Measurements from ENCODE around the gene CAMK2A. TPM values are rescaled to one million over a fixed set of nuclear protein-coding genes. Genes with fewer than 3 reads are reported as not detected.

CAMK2A gene
- total and polyA plus RNA-seq, 5 experiments from 2014 or later: not detected

GRCh38 chr5:150224483-150225027 is 65.0 kb downstream of the CAMK2A start:
- POLR2A ChIA-PET: no interaction called here
- ATAC-seq (no peak), DNase-seq (no peak)
- Mint-ChIP-seq H3K36me3 (no peaks in the 10 kb centered on the region), H3K4me1 (no peaks in the 10 kb centered on the region), H3K27ac (no peak overlapping the region), H3K9me3 (no peaks in the 10 kb centered on the region), H3K4me3 (no peak overlapping the region), H3K27me3 (peaks cover 0 to under 1% (median 0%) of the 10 kb centered on the region in 5 donors)

GRCh38 chr5:150223474-150223873 is 66.1 kb downstream of the CAMK2A start:
- Mint-ChIP-seq H3K27ac (no peak overlapping the region), H3K4me1 (no peaks in the 10 kb centered on the region), H3K36me3 (no peaks in the 10 kb centered on the region), H3K4me3 (no peak overlapping the region), H3K9me3 (no peaks in the 10 kb centered on the region), H3K27me3 (peaks cover 0 to under 1% (median 0%) of the 10 kb centered on the region in 5 donors)
- DNase-seq (no peak), ATAC-seq (no peak)
- POLR2A ChIA-PET: no interaction called here

GRCh38 chr5:150222906-150223305 is 66.7 kb downstream of the CAMK2A start:
- H3K36me3 Mint-ChIP-seq: no peaks in the 10 kb centered on the region

GRCh38 chr5:150221471-150221870 is 68.1 kb downstream of the CAMK2A start:
- Mint-ChIP-seq H3K4me1 (peaks cover 2 to 9% (median 3%) of the 10 kb centered on the region in 4 donors), H3K27ac (no peak overlapping the region), H3K27me3 (peaks cover 2 to 20% (median 9%) of the 10 kb centered on the region in 5 donors), H3K4me3 (no peak overlapping the region), H3K9me3 (no peaks in the 10 kb centered on the region), H3K36me3 (no peaks in the 10 kb centered on the region)
- DNase-seq: no peak
- POLR2A ChIA-PET: no interaction called here
- ATAC-seq: no peak

More at GRCh38 chr5:150222906-150223305, 66.7 kb downstream of the CAMK2A start:
- POLR2A ChIA-PET: no interaction called here
- Mint-ChIP-seq H3K4me3 (no peak overlapping the region), H3K27me3 (peaks cover 0 to 6% (median 0%) of the 10 kb centered on the region in 5 donors), H3K27ac (no peak overlapping the region), H3K4me1 (peaks cover 0 to 4% (median 2%) of the 10 kb centered on the region in 4 donors), H3K9me3 (no peaks in the 10 kb centered on the region)
- ATAC-seq (no peak), DNase-seq (no peak)

GRCh38 chr5:150219861-150220260 is 69.7 kb downstream of the CAMK2A start:
- POLR2A ChIA-PET: no interaction called here
- no peak overlapping the region for H3K4me3 Mint-ChIP-seq
- ATAC-seq (no peak), DNase-seq (no peak)
- H3K9me3 Mint-ChIP-seq: no peaks in the 10 kb centered on the region
- H3K27ac Mint-ChIP-seq: no peak overlapping the region
- H3K4me1 Mint-ChIP-seq: peaks cover 2 to 9% (median 3%) of the 10 kb centered on the region in 4 donors
- peaks cover 2 to 30% (median 9%) of the 10 kb centered on the region in 5 donors for H3K27me3 Mint-ChIP-seq
- H3K36me3 Mint-ChIP-seq: no peaks in the 10 kb centered on the region

- peaks cover 2 to 30% (median 9%) of the 10 kb centered on the region in 5 donors for H3K27me3 Mint-ChIP-seq
- H3K27ac Mint-ChIP-seq: no peak overlapping the region
- POLR2A ChIA-PET: no interaction called here
- DNase-seq (no peak), ATAC-seq (no peak)
- no peaks in the 10 kb centered on the region for H3K36me3 Mint-ChIP-seq
- H3K9me3 Mint-ChIP-seq: no peaks in the 10 kb centered on the region
- H3K4me1 Mint-ChIP-seq: peaks cover 2 to 9% (median 4%) of the 10 kb centered on the region in 4 donors
- H3K4me3 Mint-ChIP-seq: no peak overlapping the region
These were observed 70.4 kb downstream of the CAMK2A start for GRCh38 chr5:150219142-150219541.

GRCh38 chr5:150218693-150219035 is 70.9 kb downstream of the CAMK2A start:
- Mint-ChIP-seq H3K9me3 (no peaks in the 10 kb centered on the region), H3K27me3 (peaks cover 2 to 30% (median 9%) of the 10 kb centered on the region in 5 donors), H3K4me3 (no peak overlapping the region), H3K4me1 (peaks cover 2 to 9% (median 5%) of the 10 kb centered on the region in 4 donors), H3K36me3 (no peaks in the 10 kb centered on the region), H3K27ac (no peak overlapping the region)
- no peak for DNase-seq
- no peak for ATAC-seq
- POLR2A ChIA-PET: no interaction called here

- H3K4me1 Mint-ChIP-seq: peaks cover 2 to 9% (median 6%) of the 10 kb centered on the region in 4 donors
- H3K4me3 Mint-ChIP-seq: no peak overlapping the region
- H3K36me3 Mint-ChIP-seq: no peaks in the 10 kb centered on the region
- peak; percentile 93 to 98 for ATAC-seq
- H3K27ac Mint-ChIP-seq: no peak overlapping the region
- peaks cover 2 to 30% (median 9%) of the 10 kb centered on the region in 5 donors for H3K27me3 Mint-ChIP-seq
- H3K9me3 Mint-ChIP-seq: no peaks in the 10 kb centered on the region
- peak; percentile 64 to 88 (median 82) for DNase-seq
- POLR2A ChIA-PET: no interaction called here
These were observed 71.5 kb downstream of the CAMK2A start for GRCh38 chr5:150217873-150218692.

- no peaks in the 10 kb centered on the region for H3K9me3 Mint-ChIP-seq
- H3K27me3 Mint-ChIP-seq: peaks cover 2 to 30% (median 9%) of the 10 kb centered on the region in 5 donors
- no peaks in the 10 kb centered on the region for H3K36me3 Mint-ChIP-seq
- no peak overlapping the region for H3K4me3 Mint-ChIP-seq
- H3K27ac Mint-ChIP-seq: no peak overlapping the region
- ATAC-seq (no peak), DNase-seq (no peak)
- POLR2A ChIA-PET: no interaction called here
- H3K4me1 Mint-ChIP-seq: peaks cover 2 to 9% (median 6%) of the 10 kb centered on the region in 4 donors
These were observed 72.5 kb downstream of the CAMK2A start for GRCh38 chr5:150217038-150217437.

- Mint-ChIP-seq H3K9me3 (no peaks in the 10 kb centered on the region), H3K4me1 (peaks cover 2 to 9% (median 6%) of the 10 kb centered on the region in 4 donors), H3K36me3 (no peaks in the 10 kb centered on the region), H3K27ac (peak overlapping the region in 1 of 10 donors; percentile 24), H3K4me3 (no peak overlapping the region), H3K27me3 (peaks cover 2 to 30% (median 9%) of the 10 kb centered on the region in 5 donors)
- POLR2A ChIA-PET: no interaction called here
- no peak for DNase-seq
- ATAC-seq: no peak
These were observed 73.3 kb downstream of the CAMK2A start for GRCh38 chr5:150215979-150216944.

GRCh38 chr5:150214289-150214688 is 75.3 kb downstream of the CAMK2A start:
- no peak overlapping the region for H3K4me3 Mint-ChIP-seq
- peaks cover 13 to 20% (median 20%) of the 10 kb centered on the region in 4 donors for H3K4me1 Mint-ChIP-seq
- no peaks in the 10 kb centered on the region for H3K36me3 Mint-ChIP-seq
- H3K9me3 Mint-ChIP-seq: no peaks in the 10 kb centered on the region
- ATAC-seq (no peak), DNase-seq (no peak)
- peak overlapping the region in 1 of 10 donors; percentile 34 for H3K27ac Mint-ChIP-seq
- H3K27me3 Mint-ChIP-seq: peaks cover 2 to 30% (median 9%) of the 10 kb centered on the region in 5 donors
- POLR2A ChIA-PET: no interaction called here

GRCh38 chr5:150213530-150213929 is 76.0 kb downstream of the CAMK2A start:
- H3K4me1 Mint-ChIP-seq: peaks cover 21 to 28% (median 26%) of the 10 kb centered on the region in 4 donors
- H3K27me3 Mint-ChIP-seq: peaks cover 2 to 30% (median 9%) of the 10 kb centered on the region in 5 donors

More at GRCh38 chr5:150213530-150213929, 76.0 kb downstream of the CAMK2A start:
- DNase-seq: no peak
- POLR2A ChIA-PET: no interaction called here
- Mint-ChIP-seq H3K4me3 (no peak overlapping the region), H3K9me3 (no peaks in the 10 kb centered on the region), H3K27ac (peak overlapping the region in 2 of 10 donors; percentile 53 to 87), H3K36me3 (no peaks in the 10 kb centered on the region)
- no peak for ATAC-seq

All from naive thymus-derived CD8-positive, alpha-beta T cell (primary cell).